Measurements from ENCODE around the gene PPP1R15A. TPM values are rescaled to one million over a fixed set of nuclear protein-coding genes. Genes with fewer than 3 reads are reported as not detected.

Gene PPP1R15A
- total RNA-seq, 1 donor from 2014 or later = 233 TPM

DNA sequence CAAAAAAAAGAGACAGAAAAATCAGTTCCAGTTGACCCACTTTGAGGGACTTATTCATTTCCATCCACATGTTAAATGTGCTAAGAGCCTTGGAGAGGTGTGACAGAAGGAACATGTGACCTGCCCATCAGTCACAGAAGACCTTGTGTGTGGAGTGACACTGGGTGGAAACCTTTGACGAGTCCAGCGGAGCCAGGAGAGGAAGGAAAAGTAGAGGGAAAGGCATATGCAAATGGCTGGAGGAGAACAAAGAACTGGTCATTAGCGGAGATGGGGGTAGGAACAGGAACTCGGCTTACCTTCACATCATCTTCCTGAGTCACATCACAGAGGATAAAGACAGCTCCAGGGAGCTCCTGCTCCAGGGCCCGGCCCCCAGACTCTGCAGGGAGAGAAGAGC is 38.2 kb upstream of the PPP1R15A start:
- TF ChIP-seq, protein P1, sequence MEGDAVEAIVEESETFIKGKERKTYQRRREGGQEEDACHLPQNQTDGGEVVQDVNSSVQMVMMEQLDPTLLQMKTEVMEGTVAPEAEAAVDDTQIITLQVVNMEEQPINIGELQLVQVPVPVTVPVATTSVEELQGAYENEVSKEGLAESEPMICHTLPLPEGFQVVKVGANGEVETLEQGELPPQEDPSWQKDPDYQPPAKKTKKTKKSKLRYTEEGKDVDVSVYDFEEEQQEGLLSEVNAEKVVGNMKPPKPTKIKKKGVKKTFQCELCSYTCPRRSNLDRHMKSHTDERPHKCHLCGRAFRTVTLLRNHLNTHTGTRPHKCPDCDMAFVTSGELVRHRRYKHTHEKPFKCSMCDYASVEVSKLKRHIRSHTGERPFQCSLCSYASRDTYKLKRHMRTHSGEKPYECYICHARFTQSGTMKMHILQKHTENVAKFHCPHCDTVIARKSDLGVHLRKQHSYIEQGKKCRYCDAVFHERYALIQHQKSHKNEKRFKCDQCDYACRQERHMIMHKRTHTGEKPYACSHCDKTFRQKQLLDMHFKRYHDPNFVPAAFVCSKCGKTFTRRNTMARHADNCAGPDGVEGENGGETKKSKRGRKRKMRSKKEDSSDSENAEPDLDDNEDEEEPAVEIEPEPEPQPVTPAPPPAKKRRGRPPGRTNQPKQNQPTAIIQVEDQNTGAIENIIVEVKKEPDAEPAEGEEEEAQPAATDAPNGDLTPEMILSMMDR (IDR thresholded peaks at IDR 0.05; ENCODE audit: insufficient read depth, low read length, poor library complexity, severe bottlenecking) = no peak
- H3K27me3 ChIP-seq (ENCODE audit: control insufficient read depth, insufficient read depth, low read length) = no peaks in the 10 kb centered on the region
- no peak for DNase-seq (ENCODE audit: low read depth)
- no peak overlapping the region for H3K4me3 ChIP-seq (ENCODE audit: low read depth, low read length)
- H3K36me3 ChIP-seq (ENCODE audit: control insufficient read depth, insufficient read depth, low read length) = no peaks in the 10 kb centered on the region

DNA sequence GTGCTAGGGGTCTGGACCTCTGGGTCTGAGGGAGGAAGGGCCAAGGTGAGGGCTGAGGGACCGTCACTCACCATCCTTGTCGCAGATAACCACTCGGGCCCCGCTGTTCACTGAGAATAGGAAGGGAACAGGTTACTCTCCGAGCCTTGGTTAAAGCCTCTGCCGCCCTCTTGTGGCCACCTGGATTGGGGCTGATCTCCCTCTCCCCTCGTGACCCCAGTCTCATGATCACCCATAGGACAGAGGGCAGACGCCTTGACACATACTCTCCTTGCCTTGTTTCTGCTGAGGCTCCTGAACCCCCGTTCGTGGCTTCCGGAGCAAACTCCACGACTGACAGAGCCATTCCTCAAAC is 36.5 kb upstream of the PPP1R15A start:
- no peak for DNase-seq (ENCODE audit: low read depth)

DNA sequence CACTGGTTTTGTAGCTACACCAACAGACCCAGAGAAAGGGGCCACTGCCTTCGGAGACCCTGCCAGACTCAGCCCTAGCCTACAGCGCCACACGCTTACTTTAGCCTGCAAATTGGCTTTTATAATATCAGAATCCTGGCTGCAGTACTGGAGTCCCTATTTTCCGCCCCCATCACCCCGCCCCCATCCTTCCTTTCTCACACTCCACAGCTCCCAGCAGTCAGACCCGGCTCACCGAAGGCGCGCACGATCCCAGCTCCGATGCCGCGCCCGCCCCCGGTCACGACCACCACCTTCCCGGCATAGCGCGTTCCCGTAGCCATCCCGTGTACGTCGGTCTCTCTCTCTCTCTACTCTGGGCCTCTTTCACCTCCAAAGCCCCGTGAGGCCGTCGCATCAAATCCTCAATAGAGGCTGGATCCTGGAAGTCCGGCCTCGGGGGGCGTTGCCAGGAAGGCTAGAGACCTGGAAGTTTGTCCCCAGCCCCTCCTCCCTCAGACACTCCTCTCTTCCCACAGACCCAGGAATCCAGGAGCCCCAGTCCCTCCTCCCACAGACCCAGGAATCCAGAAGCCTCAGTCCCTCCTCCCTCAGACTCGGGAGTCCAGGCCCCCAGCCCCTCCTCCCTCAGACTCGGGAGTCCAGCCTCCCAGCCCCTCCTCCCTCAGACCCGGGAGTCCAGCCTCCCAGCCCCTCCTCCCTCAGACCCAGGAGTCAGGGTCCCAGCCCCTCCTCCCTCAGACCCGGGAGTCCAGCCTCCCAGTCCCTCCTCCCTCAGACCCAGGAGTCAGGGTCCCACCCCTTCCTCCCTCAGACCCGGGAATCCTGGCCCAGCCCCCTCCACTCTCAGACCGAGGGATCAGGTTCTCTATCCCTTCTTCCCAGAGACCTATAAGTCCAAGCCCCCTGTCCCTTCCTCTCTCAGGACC is 35.9 kb upstream of the PPP1R15A start, which contains the start of gene HSD17B14:
Gene HSD17B14, minus strand, starts transcription at position 403 of the 929 bp plus-strand sequence. Its CDS starts 80 bp downstream, at position 323.
- TF ChIP-seq, protein P1 (IDR thresholded peaks at IDR 0.05; ENCODE audit: insufficient read depth, low read length, poor library complexity, severe bottlenecking) = no peak
- H3K27me3 ChIP-seq (ENCODE audit: control insufficient read depth, insufficient read depth, low read length) = no peaks in the 10 kb centered on the region
- DNase-seq (ENCODE audit: low read depth) = no peak
- peak within 1 kb of the TSS; percentile 47 for H3K4me3 ChIP-seq (ENCODE audit: low read depth, low read length)
- no peaks in the 10 kb centered on the region for H3K36me3 ChIP-seq (ENCODE audit: control insufficient read depth, insufficient read depth, low read length)

More for the DNA sequence above, 36.5 kb upstream of the PPP1R15A start:
- no peaks in the 10 kb centered on the region for H3K36me3 ChIP-seq (ENCODE audit: control insufficient read depth, insufficient read depth, low read length)
- TF ChIP-seq, protein P1 (IDR thresholded peaks at IDR 0.05; ENCODE audit: insufficient read depth, low read length, poor library complexity, severe bottlenecking) = peak; percentile 93
- peak overlapping the region; percentile 47 for H3K4me3 ChIP-seq (ENCODE audit: low read depth, low read length)
- no peaks in the 10 kb centered on the region for H3K27me3 ChIP-seq (ENCODE audit: control insufficient read depth, insufficient read depth, low read length)

DNA sequence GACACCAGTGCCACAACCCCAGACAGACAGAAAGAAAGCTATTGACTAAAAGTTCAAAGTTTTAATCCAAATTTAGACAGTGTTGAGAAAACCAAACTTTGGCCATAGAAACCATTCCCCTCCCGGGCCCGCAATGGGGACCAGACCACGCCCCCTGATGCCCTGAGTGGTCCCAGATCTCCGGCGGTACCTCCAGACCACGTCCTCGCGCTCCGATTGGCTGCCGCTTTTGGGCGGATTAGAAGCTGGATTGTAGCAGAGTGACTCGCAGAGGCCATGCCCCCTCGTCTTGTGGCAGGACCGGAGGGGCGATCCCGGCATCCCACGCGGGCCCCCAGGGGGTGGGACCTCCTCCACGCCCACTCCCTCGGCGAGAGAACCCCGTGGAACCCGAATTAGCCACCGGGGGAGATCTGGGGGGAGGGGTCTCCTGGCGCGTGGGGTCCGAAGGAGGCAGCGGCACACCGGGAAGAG is 35.1 kb upstream of the PPP1R15A start:
- TF ChIP-seq, protein P1 (IDR thresholded peaks at IDR 0.05; ENCODE audit: insufficient read depth, low read length, poor library complexity, severe bottlenecking) = no peak
- no peaks in the 10 kb centered on the region for H3K36me3 ChIP-seq (ENCODE audit: control insufficient read depth, insufficient read depth, low read length)
- H3K4me3 ChIP-seq (ENCODE audit: low read depth, low read length) = peak overlapping the region; percentile 20
- no peak for DNase-seq (ENCODE audit: low read depth)
- H3K27me3 ChIP-seq (ENCODE audit: control insufficient read depth, insufficient read depth, low read length) = no peaks in the 10 kb centered on the region

DNA sequence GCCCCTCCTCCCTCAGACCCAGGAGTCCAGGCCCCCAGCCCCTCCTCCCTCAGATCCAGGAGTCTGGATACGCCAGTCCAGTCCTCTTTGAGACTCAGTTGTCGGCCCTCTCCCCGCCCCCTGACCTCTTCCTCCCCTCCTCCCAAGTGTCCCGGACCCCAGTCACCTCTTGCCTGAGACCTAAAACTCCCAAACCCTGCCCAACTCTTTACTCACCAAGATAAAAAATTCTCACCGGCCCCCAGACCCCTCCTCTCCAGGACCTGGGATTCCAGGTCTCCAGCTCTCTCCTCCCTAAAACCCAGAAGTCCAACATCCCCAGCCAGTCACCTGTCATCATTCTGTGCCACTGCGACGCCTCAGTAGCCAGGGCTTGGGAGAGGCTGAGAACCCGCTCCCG is 34.5 kb upstream of the PPP1R15A start:
- DNase-seq (ENCODE audit: low read depth) = no peak
- no peaks in the 10 kb centered on the region for H3K36me3 ChIP-seq (ENCODE audit: control insufficient read depth, insufficient read depth, low read length)
- TF ChIP-seq, protein P1 (IDR thresholded peaks at IDR 0.05; ENCODE audit: insufficient read depth, low read length, poor library complexity, severe bottlenecking) = no peak
- no peaks in the 10 kb centered on the region for H3K27me3 ChIP-seq (ENCODE audit: control insufficient read depth, insufficient read depth, low read length)
- no peak overlapping the region for H3K4me3 ChIP-seq (ENCODE audit: low read depth, low read length)
